ENCODE data around the gene MAGED4. TPM values are rescaled to one million over a fixed set of nuclear protein-coding genes. Genes with fewer than 3 reads are reported as not detected.
"Not testable (repeated sequence)": the region's sequence is repeated elsewhere in the genome, so short reads cannot be mapped to it uniquely, and the experiment has no call there.

The MAGED4 gene
- total RNA-seq, 1 donor from 2014 or later = 96.3 TPM

DNA sequence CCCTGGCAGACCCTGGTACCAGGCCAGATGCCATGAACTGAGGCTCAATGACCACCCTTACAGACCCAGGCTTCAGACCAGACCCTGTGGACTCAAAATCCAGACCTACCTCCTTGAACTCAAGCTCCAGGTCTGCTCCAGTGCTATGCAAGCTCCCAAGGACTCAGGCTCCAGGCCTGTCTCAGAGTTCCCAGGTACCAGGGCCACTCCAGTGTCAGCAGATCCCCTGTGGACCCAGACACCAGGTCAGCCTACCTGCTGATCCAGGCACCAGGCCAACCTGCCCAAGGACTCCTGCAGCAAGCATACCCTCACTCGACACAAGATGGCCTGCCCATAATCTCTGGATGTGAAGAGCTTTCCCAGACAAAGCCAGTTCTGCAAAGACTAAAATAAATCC is 44.7 kb upstream of the MAGED4 start:
- H3K27me3 Mint-ChIP-seq (ENCODE audit: low read depth, unreplicated experiment) = no peaks in the 10 kb centered on the region
- no peaks in the 10 kb centered on the region for H3K36me3 Mint-ChIP-seq (ENCODE audit: low read depth, unreplicated experiment)
- Histone ChIP-seq H3K27ac (ENCODE audit: low read depth, low read length) (no peak overlapping the region), H3K4me2 (ENCODE audit: low read length) (no peak overlapping the region), H4K20me1 (ENCODE audit: insufficient read depth, low read length) (no peaks in the 10 kb centered on the region), H3K9me3 (ENCODE audit: insufficient read depth, low read depth, low read length) (no peaks in the 10 kb centered on the region), H3K4me1 (ENCODE audit: insufficient read depth, low read length) (no peaks in the 10 kb centered on the region), H3K79me2 (ENCODE audit: insufficient read depth, low read length) (no peaks in the 10 kb centered on the region), H3K27me3 (ENCODE audit: insufficient read depth, low read length) (no peaks in the 10 kb centered on the region), H2AFZ (ENCODE audit: low read depth, low read length) (no peak overlapping the region), H3K36me3 (ENCODE audit: insufficient read depth, low read length) (no peaks in the 10 kb centered on the region), H3K4me3 (ENCODE audit: insufficient read depth, low read depth, low read length) (no peak overlapping the region), H3K9ac (ENCODE audit: low read length) (no peak overlapping the region)
- no peak for FAIRE-seq
- no peak overlapping the region for H3K27ac Mint-ChIP-seq (ENCODE audit: unreplicated experiment)
- TF ChIP-seq, protein P1, sequence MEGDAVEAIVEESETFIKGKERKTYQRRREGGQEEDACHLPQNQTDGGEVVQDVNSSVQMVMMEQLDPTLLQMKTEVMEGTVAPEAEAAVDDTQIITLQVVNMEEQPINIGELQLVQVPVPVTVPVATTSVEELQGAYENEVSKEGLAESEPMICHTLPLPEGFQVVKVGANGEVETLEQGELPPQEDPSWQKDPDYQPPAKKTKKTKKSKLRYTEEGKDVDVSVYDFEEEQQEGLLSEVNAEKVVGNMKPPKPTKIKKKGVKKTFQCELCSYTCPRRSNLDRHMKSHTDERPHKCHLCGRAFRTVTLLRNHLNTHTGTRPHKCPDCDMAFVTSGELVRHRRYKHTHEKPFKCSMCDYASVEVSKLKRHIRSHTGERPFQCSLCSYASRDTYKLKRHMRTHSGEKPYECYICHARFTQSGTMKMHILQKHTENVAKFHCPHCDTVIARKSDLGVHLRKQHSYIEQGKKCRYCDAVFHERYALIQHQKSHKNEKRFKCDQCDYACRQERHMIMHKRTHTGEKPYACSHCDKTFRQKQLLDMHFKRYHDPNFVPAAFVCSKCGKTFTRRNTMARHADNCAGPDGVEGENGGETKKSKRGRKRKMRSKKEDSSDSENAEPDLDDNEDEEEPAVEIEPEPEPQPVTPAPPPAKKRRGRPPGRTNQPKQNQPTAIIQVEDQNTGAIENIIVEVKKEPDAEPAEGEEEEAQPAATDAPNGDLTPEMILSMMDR (IDR thresholded peaks at IDR 0.05; ENCODE audit: insufficient read depth, low read depth, low read length) = no peak
- no peak for TF ChIP-seq EZH2 (IDR thresholded peaks at IDR 0.05; ENCODE audit: insufficient read depth, low read length)
- no peak overlapping the region for H3K4me3 Mint-ChIP-seq (ENCODE audit: unreplicated experiment)
- H3K9me3 Mint-ChIP-seq (ENCODE audit: unreplicated experiment) = no peaks in the 10 kb centered on the region
- DNase-seq (ENCODE audit: low read depth) = no peak
- H3K4me1 Mint-ChIP-seq (ENCODE audit: low read depth, unreplicated experiment) = no peaks in the 10 kb centered on the region

DNA sequence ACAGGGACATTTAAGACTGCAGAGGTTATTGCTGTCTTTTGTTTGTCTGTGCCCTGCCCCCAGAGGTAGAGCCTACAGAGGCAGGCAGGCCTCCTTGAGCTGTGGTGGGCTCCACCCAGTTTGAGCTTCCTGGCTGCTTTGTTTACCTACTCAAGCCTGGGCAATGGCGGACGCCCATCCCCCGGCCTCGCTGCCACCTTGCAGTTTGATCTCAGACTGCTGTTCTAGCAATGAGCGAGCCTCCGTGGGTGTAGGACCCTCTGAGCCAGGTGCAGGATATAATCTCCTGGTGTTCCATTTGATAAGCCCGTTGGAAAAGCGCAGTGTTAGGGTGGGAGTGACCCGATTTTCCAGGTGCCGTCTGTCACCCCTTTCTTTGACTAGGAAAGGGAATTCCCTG is 34.0 kb upstream of the MAGED4 start:
- not testable (repeated sequence) for H2AFZ ChIP-seq (ENCODE audit: low read depth, low read length); H3K36me3 ChIP-seq (ENCODE audit: insufficient read depth, low read length); H3K4me3 ChIP-seq (ENCODE audit: insufficient read depth, low read depth, low read length); H3K4me2 ChIP-seq (ENCODE audit: low read length); H3K4me1 ChIP-seq (ENCODE audit: insufficient read depth, low read length); H3K27ac ChIP-seq (ENCODE audit: low read depth, low read length); FAIRE-seq; H3K9me3 Mint-ChIP-seq (ENCODE audit: unreplicated experiment); DNase-seq (ENCODE audit: low read depth); H4K20me1 ChIP-seq (ENCODE audit: insufficient read depth, low read length); H3K9me3 ChIP-seq (ENCODE audit: insufficient read depth, low read depth, low read length); H3K27me3 Mint-ChIP-seq (ENCODE audit: low read depth, unreplicated experiment); H3K27me3 ChIP-seq (ENCODE audit: insufficient read depth, low read length); H3K27ac Mint-ChIP-seq (ENCODE audit: unreplicated experiment); H3K4me1 Mint-ChIP-seq (ENCODE audit: low read depth, unreplicated experiment); H3K79me2 ChIP-seq (ENCODE audit: insufficient read depth, low read length); H3K4me3 Mint-ChIP-seq (ENCODE audit: unreplicated experiment); H3K36me3 Mint-ChIP-seq (ENCODE audit: low read depth, unreplicated experiment); H3K9ac ChIP-seq (ENCODE audit: low read length)

DNA sequence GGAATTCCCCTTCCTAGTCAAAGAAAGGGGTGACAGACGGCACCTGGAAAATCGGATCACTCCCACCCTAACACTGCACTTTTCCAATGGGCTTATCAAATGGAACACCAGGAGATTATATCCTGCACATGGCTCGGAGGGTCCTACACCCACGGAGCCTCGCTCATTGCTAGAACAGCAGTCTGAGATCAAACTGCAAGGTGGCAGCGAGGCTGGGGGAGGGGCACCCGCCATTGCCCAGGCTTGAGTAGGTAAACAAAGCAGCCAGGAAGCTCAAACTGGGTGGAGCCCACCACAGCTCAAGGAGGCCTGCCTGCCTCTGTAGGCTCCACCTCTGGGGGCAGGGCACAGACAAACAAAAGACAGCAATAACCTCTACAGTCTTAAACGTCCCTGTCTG is 24.5 kb upstream of the MAGED4 start:
- H3K4me3 Mint-ChIP-seq (ENCODE audit: unreplicated experiment); H3K27me3 ChIP-seq (ENCODE audit: insufficient read depth, low read length): not testable (repeated sequence)

DNA sequence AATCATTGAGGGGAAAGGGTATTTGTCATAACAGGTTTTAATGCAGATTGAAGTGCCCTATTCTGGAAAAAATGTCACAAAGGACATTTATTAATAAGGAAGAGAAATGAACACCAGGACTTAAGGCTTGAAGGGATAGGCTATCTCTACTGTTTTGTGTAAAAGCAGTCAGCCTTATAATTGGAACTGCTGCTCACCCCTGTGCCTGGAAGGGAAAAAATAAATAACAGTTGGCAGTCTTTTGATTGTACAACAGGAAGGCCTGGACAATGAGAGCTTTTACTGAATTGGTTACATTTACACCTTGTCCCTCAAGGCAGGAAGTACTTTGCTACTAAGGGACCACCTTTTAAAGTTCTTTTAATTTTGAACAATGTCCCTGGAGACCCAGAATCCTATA is 17.8 kb upstream of the MAGED4 start:
- no peak for DNase-seq (ENCODE audit: low read depth)
- Histone ChIP-seq H3K27ac (ENCODE audit: low read depth, low read length) (no peak overlapping the region), H3K4me2 (ENCODE audit: low read length) (no peak overlapping the region), H3K27me3 (ENCODE audit: insufficient read depth, low read length) (no peaks in the 10 kb centered on the region), H4K20me1 (ENCODE audit: insufficient read depth, low read length) (no peaks in the 10 kb centered on the region), H3K79me2 (ENCODE audit: insufficient read depth, low read length) (no peaks in the 10 kb centered on the region), H3K36me3 (ENCODE audit: insufficient read depth, low read length) (no peaks in the 10 kb centered on the region), H3K4me3 (ENCODE audit: insufficient read depth, low read depth, low read length) (no peak overlapping the region), H3K9me3 (ENCODE audit: insufficient read depth, low read depth, low read length) (no peaks in the 10 kb centered on the region), H3K9ac (ENCODE audit: low read length) (no peak overlapping the region), H2AFZ (ENCODE audit: low read depth, low read length) (no peak overlapping the region), H3K4me1 (ENCODE audit: insufficient read depth, low read length) (no peaks in the 10 kb centered on the region)
- TF ChIP-seq EZH2 (IDR thresholded peaks at IDR 0.05; ENCODE audit: insufficient read depth, low read length) = no peak
- TF ChIP-seq, protein P1 (IDR thresholded peaks at IDR 0.05; ENCODE audit: insufficient read depth, low read depth, low read length) = no peak
- Mint-ChIP-seq H3K9me3 (ENCODE audit: unreplicated experiment) (peaks cover 5% of the 10 kb centered on the region), H3K36me3 (ENCODE audit: low read depth, unreplicated experiment) (no peaks in the 10 kb centered on the region), H3K4me1 (ENCODE audit: low read depth, unreplicated experiment) (no peaks in the 10 kb centered on the region), H3K27me3 (ENCODE audit: low read depth, unreplicated experiment) (peaks cover 4% of the 10 kb centered on the region), H3K27ac (ENCODE audit: unreplicated experiment) (no peak overlapping the region), H3K4me3 (ENCODE audit: unreplicated experiment) (no peak overlapping the region)
- no peak for FAIRE-seq

More for the DNA sequence above, 24.5 kb upstream of the MAGED4 start:
- H3K27me3 Mint-ChIP-seq (ENCODE audit: low read depth, unreplicated experiment); H4K20me1 ChIP-seq (ENCODE audit: insufficient read depth, low read length); H3K4me1 Mint-ChIP-seq (ENCODE audit: low read depth, unreplicated experiment); H3K27ac ChIP-seq (ENCODE audit: low read depth, low read length); H3K27ac Mint-ChIP-seq (ENCODE audit: unreplicated experiment); H3K4me3 ChIP-seq (ENCODE audit: insufficient read depth, low read depth, low read length); FAIRE-seq; H3K9me3 Mint-ChIP-seq (ENCODE audit: unreplicated experiment); DNase-seq (ENCODE audit: low read depth); H3K9me3 ChIP-seq (ENCODE audit: insufficient read depth, low read depth, low read length); H2AFZ ChIP-seq (ENCODE audit: low read depth, low read length); H3K4me2 ChIP-seq (ENCODE audit: low read length); H3K79me2 ChIP-seq (ENCODE audit: insufficient read depth, low read length); H3K36me3 Mint-ChIP-seq (ENCODE audit: low read depth, unreplicated experiment); H3K9ac ChIP-seq (ENCODE audit: low read length); H3K36me3 ChIP-seq (ENCODE audit: insufficient read depth, low read length); H3K4me1 ChIP-seq (ENCODE audit: insufficient read depth, low read length): not testable (repeated sequence)

DNA sequence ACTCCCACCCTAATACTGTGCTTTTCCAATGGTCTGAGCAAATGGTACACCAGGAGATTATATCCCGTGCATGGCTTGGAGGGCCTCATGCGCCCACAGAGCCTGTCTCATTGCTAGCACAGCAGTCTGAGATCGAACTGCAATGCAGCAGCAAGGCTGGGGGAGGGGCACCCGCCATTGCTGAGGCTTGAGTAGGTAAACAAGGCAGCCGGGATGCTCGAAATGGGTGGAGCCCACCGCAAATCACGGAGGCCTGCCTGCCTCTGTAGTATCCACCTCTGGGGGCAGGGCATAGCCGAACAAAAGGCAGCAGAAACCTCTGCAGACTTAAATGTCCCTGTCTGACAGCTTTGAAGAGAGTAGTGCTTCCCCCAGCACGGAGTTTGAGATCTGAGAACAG is 13.6 kb upstream of the MAGED4 start:
- H3K27ac ChIP-seq (ENCODE audit: low read depth, low read length); H3K36me3 ChIP-seq (ENCODE audit: insufficient read depth, low read length); H3K4me3 Mint-ChIP-seq (ENCODE audit: unreplicated experiment): not testable (repeated sequence)

More for the DNA sequence above, 13.6 kb upstream of the MAGED4 start:
- not testable (repeated sequence) for H3K9me3 Mint-ChIP-seq (ENCODE audit: unreplicated experiment); H3K4me2 ChIP-seq (ENCODE audit: low read length); H3K27ac Mint-ChIP-seq (ENCODE audit: unreplicated experiment); H3K9ac ChIP-seq (ENCODE audit: low read length); H3K27me3 Mint-ChIP-seq (ENCODE audit: low read depth, unreplicated experiment); FAIRE-seq; H3K79me2 ChIP-seq (ENCODE audit: insufficient read depth, low read length); DNase-seq (ENCODE audit: low read depth); H3K27me3 ChIP-seq (ENCODE audit: insufficient read depth, low read length); H3K4me1 ChIP-seq (ENCODE audit: insufficient read depth, low read length); H2AFZ ChIP-seq (ENCODE audit: low read depth, low read length); H3K4me3 ChIP-seq (ENCODE audit: insufficient read depth, low read depth, low read length); H3K36me3 Mint-ChIP-seq (ENCODE audit: low read depth, unreplicated experiment); H3K4me1 Mint-ChIP-seq (ENCODE audit: low read depth, unreplicated experiment); H4K20me1 ChIP-seq (ENCODE audit: insufficient read depth, low read length); H3K9me3 ChIP-seq (ENCODE audit: insufficient read depth, low read depth, low read length)

Data from astrocyte (in vitro differentiated cells and primary cell).